ENCODE measurements around the gene CDK5RAP3. TPM values are rescaled to one million over a fixed set of nuclear protein-coding genes. Genes with fewer than 3 reads are reported as not detected.

The CDK5RAP3 gene
- total RNA-seq, 1 experiment from 2014 or later, result 213 TPM

DNA sequence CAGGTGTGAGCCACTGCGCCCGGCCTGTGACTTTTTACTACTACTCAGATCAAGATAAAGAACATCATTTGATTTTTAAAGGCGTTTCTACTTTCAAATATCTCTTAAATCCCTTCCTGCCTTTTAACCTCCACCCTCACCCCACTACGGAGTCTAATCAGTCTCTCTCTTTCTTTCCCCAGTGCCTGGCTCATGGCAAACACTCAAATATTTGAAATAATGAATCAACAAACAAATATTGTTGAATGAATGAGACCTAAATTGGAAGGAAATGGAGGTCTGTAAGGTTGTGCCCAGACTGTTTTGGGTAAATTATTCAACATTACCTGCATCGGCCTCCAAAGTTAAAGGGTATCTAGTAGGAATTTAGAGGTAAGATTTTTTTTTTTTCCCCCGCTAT, 52.0 kb downstream of the CDK5RAP3 start:
- H3K27me3 ChIP-seq (ENCODE audit: low read length), result no peaks in the 10 kb centered on the region
- H3K4me2 ChIP-seq (ENCODE audit: low read depth, low read length, poor library complexity, severe bottlenecking), result peak overlapping the region; percentile 74
- no peak overlapping the region for H3K4me3 ChIP-seq (ENCODE audit: low read length)
- peaks cover 40% of the 10 kb centered on the region for H3K4me1 ChIP-seq (ENCODE audit: low read length)
- H3K9me2 ChIP-seq (replicated peaks; ENCODE audit: insufficient read depth, low read length), result no peaks in the 10 kb centered on the region
- H3K79me2 ChIP-seq (ENCODE audit: low read length), result no peaks in the 10 kb centered on the region
- no peak overlapping the region for H3K9ac ChIP-seq (ENCODE audit: low read length)
- H2AFZ ChIP-seq (ENCODE audit: low read length), result no peak overlapping the region
- H3K36me3 ChIP-seq (ENCODE audit: insufficient read depth, low read length), result no peaks in the 10 kb centered on the region
- H3K9me3 ChIP-seq (ENCODE audit: low read length), result no peaks in the 10 kb centered on the region
- no peak overlapping the region for H3K27ac ChIP-seq (ENCODE audit: low read length)
- H4K20me1 ChIP-seq (ENCODE audit: insufficient read depth, low read depth, low read length), result no peaks in the 10 kb centered on the region
- no peak for DNase-seq

- Histone ChIP-seq H3K4me1 (ENCODE audit: low read length) (peaks cover 33% of the 10 kb centered on the region), H3K79me2 (ENCODE audit: low read length) (no peaks in the 10 kb centered on the region), H3K27me3 (ENCODE audit: low read length) (no peaks in the 10 kb centered on the region), H2AFZ (ENCODE audit: low read length) (peak overlapping the region; percentile 57), H3K4me3 (ENCODE audit: low read length) (peak overlapping the region; percentile 62), H3K9me3 (ENCODE audit: low read length) (no peaks in the 10 kb centered on the region), H4K20me1 (ENCODE audit: insufficient read depth, low read depth, low read length) (no peaks in the 10 kb centered on the region), H3K27ac (ENCODE audit: low read length) (no peak overlapping the region), H3K4me2 (ENCODE audit: low read depth, low read length, poor library complexity, severe bottlenecking) (peak overlapping the region; percentile 74), H3K9ac (ENCODE audit: low read length) (peak overlapping the region; percentile 72), H3K36me3 (ENCODE audit: insufficient read depth, low read length) (no peaks in the 10 kb centered on the region), H3K9me2 (replicated peaks; ENCODE audit: insufficient read depth, low read length) (no peaks in the 10 kb centered on the region)
- peak; percentile 95 for DNase-seq
Observed at GRCh38 chr17:48023400-48024148, 52.7 kb downstream of the CDK5RAP3 start.

- Histone ChIP-seq H3K27me3 (ENCODE audit: low read length) (no peaks in the 10 kb centered on the region), H3K9me3 (ENCODE audit: low read length) (no peaks in the 10 kb centered on the region), H3K4me1 (ENCODE audit: low read length) (peaks cover 33% of the 10 kb centered on the region), H4K20me1 (ENCODE audit: insufficient read depth, low read depth, low read length) (no peaks in the 10 kb centered on the region), H3K79me2 (ENCODE audit: low read length) (no peaks in the 10 kb centered on the region), H3K27ac (ENCODE audit: low read length) (no peak overlapping the region), H3K9me2 (replicated peaks; ENCODE audit: insufficient read depth, low read length) (no peaks in the 10 kb centered on the region), H3K9ac (ENCODE audit: low read length) (peak overlapping the region; percentile 72), H3K4me2 (ENCODE audit: low read depth, low read length, poor library complexity, severe bottlenecking) (peak overlapping the region; percentile 74), H3K4me3 (ENCODE audit: low read length) (peak overlapping the region; percentile 62), H3K36me3 (ENCODE audit: insufficient read depth, low read length) (no peaks in the 10 kb centered on the region), H2AFZ (ENCODE audit: low read length) (peak overlapping the region; percentile 57; the same call in 1 of the 2 replicates)
- DNase-seq, result peak; percentile 78
Observed at GRCh38 chr17:48024149-48025039, 53.5 kb downstream of the CDK5RAP3 start.

GRCh38 chr17:48025040-48025903, 54.4 kb downstream of the CDK5RAP3 start:
- Histone ChIP-seq H3K27ac (ENCODE audit: low read length) (no peak overlapping the region), H3K27me3 (ENCODE audit: low read length) (no peaks in the 10 kb centered on the region), H3K4me3 (ENCODE audit: low read length) (peak overlapping the region; percentile 67), H2AFZ (ENCODE audit: low read length) (peak overlapping the region; percentile 79; the same call in 1 of the 2 replicates), H4K20me1 (ENCODE audit: insufficient read depth, low read depth, low read length) (no peaks in the 10 kb centered on the region), H3K4me2 (ENCODE audit: low read depth, low read length, poor library complexity, severe bottlenecking) (peak overlapping the region; percentile 74), H3K9me3 (ENCODE audit: low read length) (no peaks in the 10 kb centered on the region), H3K4me1 (ENCODE audit: low read length) (peaks cover 33% of the 10 kb centered on the region), H3K36me3 (ENCODE audit: insufficient read depth, low read length) (no peaks in the 10 kb centered on the region), H3K9me2 (replicated peaks; ENCODE audit: insufficient read depth, low read length) (no peaks in the 10 kb centered on the region), H3K79me2 (ENCODE audit: low read length) (no peaks in the 10 kb centered on the region), H3K9ac (ENCODE audit: low read length) (peak overlapping the region; percentile 72)
- DNase-seq, result peak; percentile 98

GRCh38 chr17:48025904-48026501, 55.1 kb downstream of the CDK5RAP3 start:
- Histone ChIP-seq H3K4me1 (ENCODE audit: low read length) (peaks cover 33% of the 10 kb centered on the region), H3K27me3 (ENCODE audit: low read length) (no peaks in the 10 kb centered on the region), H3K27ac (ENCODE audit: low read length) (no peak overlapping the region), H3K9me2 (replicated peaks; ENCODE audit: insufficient read depth, low read length) (no peaks in the 10 kb centered on the region), H3K79me2 (ENCODE audit: low read length) (no peaks in the 10 kb centered on the region), H4K20me1 (ENCODE audit: insufficient read depth, low read depth, low read length) (no peaks in the 10 kb centered on the region), H3K36me3 (ENCODE audit: insufficient read depth, low read length) (no peaks in the 10 kb centered on the region), H3K4me3 (ENCODE audit: low read length) (peak overlapping the region; percentile 67), H2AFZ (ENCODE audit: low read length) (no peak overlapping the region), H3K4me2 (ENCODE audit: low read depth, low read length, poor library complexity, severe bottlenecking) (peak overlapping the region; percentile 73), H3K9me3 (ENCODE audit: low read length) (no peaks in the 10 kb centered on the region), H3K9ac (ENCODE audit: low read length) (peak overlapping the region; percentile 57)
- DNase-seq, result no peak

DNA sequence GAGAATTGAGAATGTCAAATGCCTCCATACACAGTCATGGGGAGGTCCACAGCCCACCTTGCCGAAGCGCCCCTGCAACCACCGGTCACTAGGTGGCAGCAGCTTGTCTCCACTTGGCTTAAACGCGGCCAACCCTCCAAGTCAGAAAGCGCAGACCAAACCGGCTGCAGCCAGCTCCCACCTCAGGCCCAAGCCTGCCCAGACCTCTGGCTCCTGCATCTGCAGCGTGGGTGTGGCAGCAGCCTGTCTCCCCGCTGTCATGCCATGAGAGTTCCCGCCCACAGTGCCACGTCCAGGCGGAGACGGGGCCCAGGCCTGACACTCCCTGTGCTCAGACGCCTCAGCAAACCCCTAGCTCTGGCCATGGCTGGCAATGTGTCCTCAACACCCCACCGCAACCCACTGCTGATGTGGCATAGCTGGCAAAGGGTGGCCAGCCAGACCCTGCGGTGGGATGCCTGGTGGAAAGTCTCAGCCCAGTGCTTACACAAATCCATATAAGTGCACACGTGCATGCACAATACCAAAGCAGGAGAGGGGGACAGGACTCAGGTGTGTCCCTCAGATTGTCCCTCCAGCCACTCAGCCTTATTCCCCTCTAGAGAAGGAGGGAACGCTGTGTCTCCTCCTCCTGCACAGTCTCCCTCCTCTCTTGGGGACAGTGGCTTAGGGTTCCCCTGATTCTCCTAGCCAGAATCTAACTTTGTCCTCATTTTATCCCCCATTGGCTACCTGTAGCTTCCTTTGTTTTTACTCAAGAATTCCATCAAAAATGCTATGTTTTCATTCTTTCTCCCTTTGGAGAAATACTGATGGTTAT, 55.8 kb downstream of the CDK5RAP3 start:
- Histone ChIP-seq H2AFZ (ENCODE audit: low read length) (no peak overlapping the region), H3K4me2 (ENCODE audit: low read depth, low read length, poor library complexity, severe bottlenecking) (no peak overlapping the region), H3K4me1 (ENCODE audit: low read length) (peaks cover 33% of the 10 kb centered on the region), H3K27me3 (ENCODE audit: low read length) (no peaks in the 10 kb centered on the region), H3K27ac (ENCODE audit: low read length) (no peak overlapping the region), H3K9me2 (replicated peaks; ENCODE audit: insufficient read depth, low read length) (no peaks in the 10 kb centered on the region), H3K9ac (ENCODE audit: low read length) (0 out of 2 replicates have a peak overlapping the region, but pooled peaks have one; percentile 9), H3K79me2 (ENCODE audit: low read length) (no peaks in the 10 kb centered on the region), H3K9me3 (ENCODE audit: low read length) (no peaks in the 10 kb centered on the region), H3K36me3 (ENCODE audit: insufficient read depth, low read length) (no peaks in the 10 kb centered on the region), H3K4me3 (ENCODE audit: low read length) (no peak overlapping the region), H4K20me1 (ENCODE audit: insufficient read depth, low read depth, low read length) (no peaks in the 10 kb centered on the region)
- peak; percentile 94 for DNase-seq

DNA sequence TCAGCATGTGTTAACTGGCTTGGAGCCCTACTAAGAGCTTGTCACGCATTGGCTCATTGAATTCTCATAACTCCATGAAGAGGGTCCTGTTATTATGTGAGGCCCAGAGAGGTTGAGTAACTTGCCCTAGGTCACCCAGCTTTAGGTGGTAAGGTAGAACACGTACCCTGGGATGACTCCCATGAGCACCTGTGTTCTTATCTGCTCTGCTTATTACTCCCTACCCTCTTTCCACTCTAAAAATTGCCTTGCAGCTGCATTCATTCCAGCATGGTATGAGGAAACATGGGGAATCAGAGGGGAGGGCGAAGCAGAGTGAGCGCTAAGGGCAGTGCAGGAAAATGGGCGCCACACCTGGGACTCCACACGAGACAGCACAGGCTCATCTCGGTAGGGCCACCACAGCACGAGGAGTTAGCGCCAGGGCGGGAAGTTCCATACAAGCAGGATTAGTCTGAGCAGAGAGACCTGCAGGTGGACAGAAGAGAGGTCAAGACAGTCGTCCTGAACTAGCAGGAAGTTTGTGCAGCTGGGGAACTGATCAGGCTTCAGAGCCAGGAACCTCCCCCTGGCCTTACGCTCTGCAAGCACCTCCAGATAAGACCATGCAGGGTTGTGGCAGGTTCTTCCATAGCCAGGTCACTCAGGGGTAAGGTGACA, 56.5 kb downstream of the CDK5RAP3 start:
- Histone ChIP-seq H3K4me3 (ENCODE audit: low read length) (no peak overlapping the region), H4K20me1 (ENCODE audit: insufficient read depth, low read depth, low read length) (no peaks in the 10 kb centered on the region), H3K4me1 (ENCODE audit: low read length) (peaks cover 33% of the 10 kb centered on the region), H3K36me3 (ENCODE audit: insufficient read depth, low read length) (no peaks in the 10 kb centered on the region), H2AFZ (ENCODE audit: low read length) (no peak overlapping the region), H3K9ac (ENCODE audit: low read length) (no peak overlapping the region), H3K79me2 (ENCODE audit: low read length) (no peaks in the 10 kb centered on the region), H3K4me2 (ENCODE audit: low read depth, low read length, poor library complexity, severe bottlenecking) (no peak overlapping the region), H3K9me3 (ENCODE audit: low read length) (no peaks in the 10 kb centered on the region), H3K27me3 (ENCODE audit: low read length) (no peaks in the 10 kb centered on the region), H3K9me2 (replicated peaks; ENCODE audit: insufficient read depth, low read length) (no peaks in the 10 kb centered on the region), H3K27ac (ENCODE audit: low read length) (no peak overlapping the region)
- no peak for DNase-seq

Measured in Karpas-422 (cell line).